ENCODE results near the gene NMUR1. TPM values are rescaled to one million over a fixed set of nuclear protein-coding genes. Genes with fewer than 3 reads are reported as not detected.

NMUR1 gene
- total and polyA plus RNA-seq, 7 experiments from 2014 or later: 0.72 to 7.0 (median 1.4) TPM; not detected in 4

DNA sequence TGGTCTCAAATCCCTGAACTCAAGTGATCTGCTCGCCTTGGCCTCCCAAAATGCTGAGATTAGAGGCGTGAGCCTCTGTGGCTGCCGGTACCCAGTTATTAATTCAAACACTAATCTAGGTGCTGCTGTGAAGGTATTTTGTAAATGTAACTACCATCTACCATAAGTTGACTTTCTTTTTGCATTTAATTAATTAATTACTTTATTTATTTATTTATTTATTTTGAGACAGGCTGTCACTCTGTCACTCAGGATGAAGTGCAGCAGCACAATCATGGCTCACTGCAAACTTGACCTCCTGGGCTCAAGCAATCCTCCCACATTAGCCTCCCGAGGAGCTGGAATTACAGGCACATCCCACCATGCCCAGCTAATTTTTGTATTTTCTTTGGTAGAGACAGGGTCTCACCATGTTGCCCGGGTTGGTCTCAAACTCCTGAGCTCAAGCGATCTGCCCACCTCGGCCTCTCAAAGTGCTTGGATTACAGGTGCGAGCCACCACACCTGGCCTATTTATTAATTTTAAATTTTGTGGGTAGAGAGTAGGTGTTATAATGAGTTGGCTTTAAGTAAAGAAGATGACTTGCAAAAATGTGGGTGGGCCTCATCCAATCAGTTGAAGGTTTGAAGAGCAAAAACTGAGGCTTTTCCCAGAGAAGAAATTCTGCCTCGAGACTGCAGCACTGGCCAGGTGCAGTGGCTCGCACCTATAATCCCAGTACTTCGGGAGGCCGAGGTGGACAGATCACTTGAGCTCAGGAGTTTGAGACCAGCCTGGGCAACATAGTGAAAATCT lies 17.3 kb upstream of the NMUR1 start:
- Histone ChIP-seq H3K27me3 (ENCODE audit: control insufficient read depth in 2 of 2, insufficient read depth in 2 of 2, low read length in 2 of 2) (no peaks in the 10 kb centered on the region), H3K4me3 (ENCODE audit: low read length) (no peak overlapping the region), H3K9me3 (ENCODE audit: control insufficient read depth in 2 of 3, low read length in 3 of 3) (peaks cover 0 to 6% (median 0%) of the 10 kb centered on the region in 3 experiments), H3K4me1 (ENCODE audit: control insufficient read depth in 2 of 2, insufficient read depth in 2 of 2, low read length in 2 of 2) (peaks cover 15 to 18% of the 10 kb centered on the region in 2 donors), H3K27ac (ENCODE audit: low read depth, low read length) (no peak overlapping the region), H3K36me3 (ENCODE audit: control insufficient read depth in 2 of 3, insufficient read depth in 3 of 3, low read length in 3 of 3) (no peaks in the 10 kb centered on the region)
- DNase-seq: no peak
- no peak overlapping the region for H3K27ac Mint-ChIP-seq
- peaks cover 0 to 28% (median 6%) of the 10 kb centered on the region in 11 donors for H3K9me3 Mint-ChIP-seq
- CTCF ChIA-PET: interaction anchor here (0.6 to 0.7 kb wide), 2 partner anchors 885 to 1370 kb away, joined by 3 read pairs; no protein-coding TSS in a partner anchor
- H3K36me3 Mint-ChIP-seq: peaks cover 0 to 32% (median 5%) of the 10 kb centered on the region in 5 donors
- no peak for ATAC-seq
- intact Hi-C loops (cut with micrococcal nuclease): no loop called here
- peaks cover 0 to 8% (median 0%) of the 10 kb centered on the region in 5 donors for H3K27me3 Mint-ChIP-seq
- H3K4me3 Mint-ChIP-seq: peak overlapping the region in 1 of 10 donors; percentile 26
- peaks cover 13 to 38% (median 21%) of the 10 kb centered on the region in 7 donors for H3K4me1 Mint-ChIP-seq
- POLR2A ChIA-PET: no interaction called here

GRCh38 chr2:231546014-231546715 lies 15.9 kb upstream of the NMUR1 start:
- H3K9me3 Mint-ChIP-seq: peaks cover 3 to 29% (median 10%) of the 10 kb centered on the region in 11 donors
- POLR2A ChIA-PET: no interaction called here
- ATAC-seq: no peak

GRCh38 chr2:231545105-231545902 lies 15.1 kb upstream of the NMUR1 start:
- ChIA-PET POLR2A (interaction anchor here (0.7 kb wide), 1 partner anchor 81 kb away, joined by 5 read pairs; the partner anchor contains the start of gene NCL), CTCF (interaction anchor here (0.5 to 1.3 kb wide), 2 partner anchors 9 to 12 kb away, joined by 3 read pairs; no protein-coding TSS in a partner anchor)
- Mint-ChIP-seq H3K4me3 (peak overlapping the region; percentile 43 to 81 (median 75)), H3K4me1 (peaks cover 13 to 42% (median 22%) of the 10 kb centered on the region in 7 donors), H3K36me3 (peaks cover 0 to 34% (median 8%) of the 10 kb centered on the region in 5 donors), H3K9me3 (peaks cover 3 to 25% (median 7%) of the 10 kb centered on the region in 11 donors), H3K27ac (peak overlapping the region; percentile 37 to 96 (median 66)), H3K27me3 (peaks cover 0 to 14% (median 0%) of the 10 kb centered on the region in 5 donors)
- H3K9me3 ChIP-seq (ENCODE audit: control insufficient read depth in 2 of 3, low read length in 3 of 3): peaks cover 0 to 5% (median 0%) of the 10 kb centered on the region in 3 experiments
- H3K27ac ChIP-seq (ENCODE audit: low read depth, low read length): no peak overlapping the region
- peaks cover 15 to 18% of the 10 kb centered on the region in 2 donors for H3K4me1 ChIP-seq (ENCODE audit: control insufficient read depth in 2 of 2, insufficient read depth in 2 of 2, low read length in 2 of 2)
- intact Hi-C loops (cut with micrococcal nuclease): loop anchor here in 1 of 2 donors (1.0 kb wide), 2 partner anchors 12 to 31 kb away; no protein-coding TSS in a partner anchor
- no peaks in the 10 kb centered on the region for H3K36me3 ChIP-seq (ENCODE audit: control insufficient read depth in 2 of 3, insufficient read depth in 3 of 3, low read length in 3 of 3)
- peak overlapping the region; percentile 35 for H3K4me3 ChIP-seq (ENCODE audit: low read length)
- ATAC-seq: peak; percentile 96
- DNase-seq: peak in 4 of 9 donors; percentile 13 to 71 (median 23)
- no peaks in the 10 kb centered on the region for H3K27me3 ChIP-seq (ENCODE audit: control insufficient read depth in 2 of 2, insufficient read depth in 2 of 2, low read length in 2 of 2)

More at GRCh38 chr2:231546014-231546715, 15.9 kb upstream of the NMUR1 start:
- peaks cover 0 to 13% (median 0%) of the 10 kb centered on the region in 5 donors for H3K27me3 Mint-ChIP-seq
- H3K9me3 ChIP-seq (ENCODE audit: control insufficient read depth in 2 of 3, low read length in 3 of 3): peaks cover 0 to 5% (median 0%) of the 10 kb centered on the region in 3 experiments
- H3K27ac Mint-ChIP-seq: peak overlapping the region in 7 of 9 donors; percentile 0 to 96 (median 66)
- no peak for DNase-seq
- H3K4me3 Mint-ChIP-seq: peak overlapping the region; percentile 39 to 81 (median 75)
- H3K4me3 ChIP-seq (ENCODE audit: low read length): peak overlapping the region; percentile 35
- intact Hi-C loops (cut with micrococcal nuclease): no loop called here
- H3K27ac ChIP-seq (ENCODE audit: low read depth, low read length): no peak overlapping the region
- H3K36me3 ChIP-seq (ENCODE audit: control insufficient read depth in 2 of 3, insufficient read depth in 3 of 3, low read length in 3 of 3): no peaks in the 10 kb centered on the region
- no peaks in the 10 kb centered on the region for H3K27me3 ChIP-seq (ENCODE audit: control insufficient read depth in 2 of 2, insufficient read depth in 2 of 2, low read length in 2 of 2)
- peaks cover 13 to 42% (median 22%) of the 10 kb centered on the region in 7 donors for H3K4me1 Mint-ChIP-seq
- peaks cover 0 to 34% (median 8%) of the 10 kb centered on the region in 5 donors for H3K36me3 Mint-ChIP-seq
- peaks cover 15 to 18% of the 10 kb centered on the region in 2 donors for H3K4me1 ChIP-seq (ENCODE audit: control insufficient read depth in 2 of 2, insufficient read depth in 2 of 2, low read length in 2 of 2)
- CTCF ChIA-PET: interaction anchor here (0.7 kb wide), 1 partner anchor 1369 kb away, joined by 3 read pairs; no protein-coding TSS in a partner anchor

GRCh38 chr2:231542136-231542535 lies 11.9 kb upstream of the NMUR1 start:
- no peak overlapping the region for H3K4me3 ChIP-seq (ENCODE audit: low read length)
- Mint-ChIP-seq H3K36me3 (peaks cover 0 to 26% (median 8%) of the 10 kb centered on the region in 5 donors), H3K4me3 (no peak overlapping the region), H3K27ac (no peak overlapping the region), H3K9me3 (peaks cover 2 to 25% (median 7%) of the 10 kb centered on the region in 11 donors), H3K4me1 (peaks cover 13 to 36% (median 17%) of the 10 kb centered on the region in 7 donors), H3K27me3 (peaks cover 0 to 15% (median 0%) of the 10 kb centered on the region in 5 donors)
- no peaks in the 10 kb centered on the region for H3K27me3 ChIP-seq (ENCODE audit: control insufficient read depth in 2 of 2, insufficient read depth in 2 of 2, low read length in 2 of 2)
- POLR2A ChIA-PET: no interaction called here
- peaks cover 15% of the 10 kb centered on the region in 2 donors for H3K4me1 ChIP-seq (ENCODE audit: control insufficient read depth in 2 of 2, insufficient read depth in 2 of 2, low read length in 2 of 2)
- no peak for ATAC-seq
- CTCF ChIA-PET: no interaction called here
- H3K27ac ChIP-seq (ENCODE audit: low read depth, low read length): no peak overlapping the region
- H3K9me3 ChIP-seq (ENCODE audit: control insufficient read depth in 2 of 3, low read length in 3 of 3): peaks cover 0 to 5% (median 0%) of the 10 kb centered on the region in 3 experiments
- H3K36me3 ChIP-seq (ENCODE audit: control insufficient read depth in 2 of 3, insufficient read depth in 3 of 3, low read length in 3 of 3): no peaks in the 10 kb centered on the region
- intact Hi-C loops (cut with micrococcal nuclease): no loop called here
- DNase-seq: no peak

DNA sequence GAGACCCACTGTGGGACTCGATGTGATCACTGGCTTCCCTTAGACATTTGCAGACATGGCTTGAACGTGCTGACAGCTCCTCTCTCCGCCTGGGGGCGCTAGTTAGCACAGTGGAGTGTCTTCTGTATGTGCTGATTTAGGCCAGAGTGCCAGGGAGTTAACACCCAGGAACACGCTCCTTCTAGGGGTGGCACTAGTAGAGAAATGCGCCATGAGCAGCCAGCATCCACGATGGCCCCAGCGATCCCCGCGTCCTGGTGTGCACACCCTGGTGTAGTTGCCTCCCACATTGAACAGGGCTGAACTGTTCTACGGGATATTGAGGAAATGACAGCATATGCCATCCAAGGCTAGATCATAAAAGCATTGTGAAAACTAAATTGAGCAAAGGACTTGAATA lies 11.4 kb upstream of the NMUR1 start:
- H3K27ac Mint-ChIP-seq: no peak overlapping the region
- peaks cover 0 to 5% (median 0%) of the 10 kb centered on the region in 3 experiments for H3K9me3 ChIP-seq (ENCODE audit: control insufficient read depth in 2 of 3, low read length in 3 of 3)
- intact Hi-C loops (cut with micrococcal nuclease): no loop called here
- peaks cover 2 to 25% (median 7%) of the 10 kb centered on the region in 11 donors for H3K9me3 Mint-ChIP-seq
- H3K4me1 ChIP-seq (ENCODE audit: control insufficient read depth in 2 of 2, insufficient read depth in 2 of 2, low read length in 2 of 2): peaks cover 15% of the 10 kb centered on the region in 2 donors
- CTCF ChIA-PET: no interaction called here
- H3K4me1 Mint-ChIP-seq: peaks cover 13 to 33% (median 17%) of the 10 kb centered on the region in 7 donors
- no peaks in the 10 kb centered on the region for H3K27me3 ChIP-seq (ENCODE audit: control insufficient read depth in 2 of 2, insufficient read depth in 2 of 2, low read length in 2 of 2)
- H3K27me3 Mint-ChIP-seq: peaks cover 0 to 16% (median 0%) of the 10 kb centered on the region in 5 donors
- H3K27ac ChIP-seq (ENCODE audit: low read depth, low read length): no peak overlapping the region
- POLR2A ChIA-PET: no interaction called here
- no peak for DNase-seq
- no peak overlapping the region for H3K4me3 ChIP-seq (ENCODE audit: low read length)
- H3K4me3 Mint-ChIP-seq: no peak overlapping the region
- peaks cover 0 to 26% (median 8%) of the 10 kb centered on the region in 5 donors for H3K36me3 Mint-ChIP-seq
- ATAC-seq: no peak
- no peaks in the 10 kb centered on the region for H3K36me3 ChIP-seq (ENCODE audit: control insufficient read depth in 2 of 3, insufficient read depth in 3 of 3, low read length in 3 of 3)

Data from naive thymus-derived CD4-positive, alpha-beta T cell (primary cell).